Measurements from ENCODE around the gene DAB2IP.

Gene DAB2IP

GRCh38 chr9:121708768-121709488 lies 57.5 kb downstream of the DAB2IP start:
- in situ Hi-C loops (cut with MboI; ENCODE audit: low sequenced_read_pairs, unreplicated experiment): no loop called here
- DNase-seq (ENCODE audit: low spot score): no peak
- no peak for TF ChIP-seq CTCF (IDR thresholded peaks at IDR 0.05; ENCODE audit: borderline replicate concordance, control extremely low read depth, extremely low read depth, insufficient read depth, missing control alignments)

- no peak for DNase-seq (ENCODE audit: low spot score)
- in situ Hi-C loops (cut with MboI; ENCODE audit: low sequenced_read_pairs, unreplicated experiment): no loop called here
- no peak for TF ChIP-seq CTCF (IDR thresholded peaks at IDR 0.05; ENCODE audit: borderline replicate concordance, control extremely low read depth, extremely low read depth, insufficient read depth, missing control alignments)
Measured at GRCh38 chr9:121709798-121710197, 58.4 kb downstream of the DAB2IP start.

GRCh38 chr9:121711281-121711680 lies 59.8 kb downstream of the DAB2IP start:
- no peak for TF ChIP-seq CTCF (IDR thresholded peaks at IDR 0.05; ENCODE audit: borderline replicate concordance, control extremely low read depth, extremely low read depth, insufficient read depth, missing control alignments)
- in situ Hi-C loops (cut with MboI; ENCODE audit: low sequenced_read_pairs, unreplicated experiment): no loop called here
- no peak for DNase-seq (ENCODE audit: low spot score)

GRCh38 chr9:121711797-121712196 lies 60.4 kb downstream of the DAB2IP start:
- DNase-seq (ENCODE audit: low spot score): no peak
- in situ Hi-C loops (cut with MboI; ENCODE audit: low sequenced_read_pairs, unreplicated experiment): no loop called here
- TF ChIP-seq CTCF (IDR thresholded peaks at IDR 0.05; ENCODE audit: borderline replicate concordance, control extremely low read depth, extremely low read depth, insufficient read depth, missing control alignments): no peak

- TF ChIP-seq CTCF (IDR thresholded peaks at IDR 0.05; ENCODE audit: borderline replicate concordance, control extremely low read depth, extremely low read depth, insufficient read depth, missing control alignments): no peak
Measured at GRCh38 chr9:121713400-121714070, 62.1 kb downstream of the DAB2IP start.

GRCh38 chr9:121714075-121714705 lies 62.8 kb downstream of the DAB2IP start:
- no peak for TF ChIP-seq CTCF (IDR thresholded peaks at IDR 0.05; ENCODE audit: borderline replicate concordance, control extremely low read depth, extremely low read depth, insufficient read depth, missing control alignments)
- in situ Hi-C loops (cut with MboI; ENCODE audit: low sequenced_read_pairs, unreplicated experiment): no loop called here
- DNase-seq (ENCODE audit: low spot score): no peak

More at GRCh38 chr9:121713400-121714070, 62.1 kb downstream of the DAB2IP start:
- in situ Hi-C loops (cut with MboI; ENCODE audit: low sequenced_read_pairs, unreplicated experiment): no loop called here
- DNase-seq (ENCODE audit: low spot score): no peak

All from GM13976 (cell line).